Left ventricle myocardium inferior (tissue), 1 donor: Measurements from ENCODE around the gene SIN3B. TPM values are rescaled to one million over a fixed set of nuclear protein-coding genes. Genes with fewer than 3 reads are reported as not detected.

Experiments
- DNase-seq: peaks from one replicate; pipeline ENCODE4 v3.0.0-alpha.2; 2020
- H3K27ac ChIP-seq: fragments of 200-600 bp; replicated peaks from 2 replicates; pipeline ENCODE4 v1.8.0; 2021
- H3K27me3 ChIP-seq: fragments of 200-600 bp; 2 replicates; pipeline ENCODE4 v1.8.0; 2021; ENCODE audit warnings: low read depth
- H3K36me3 ChIP-seq: fragments of 200-600 bp; 2 replicates; pipeline ENCODE4 v1.8.0; 2021
- H3K4me1 ChIP-seq: fragments of 200-600 bp; 2 replicates; pipeline ENCODE4 v1.8.0; 2021
- H3K4me3 ChIP-seq: fragments of 200-600 bp; 2 replicates; pipeline ENCODE4 v1.8.0; 2021; ENCODE audit warnings: mild to moderate bottlenecking, moderate library complexity
- H3K9me3 ChIP-seq: fragments of 200-600 bp; replicated peaks from 2 replicates; pipeline ENCODE4 v1.8.0; 2021
- intact Hi-C: fragments of 100-400 bp; cut with micrococcal nuclease; formaldehyde crosslinking; loops from one replicate; pipeline ENCODE4 v1.11.0; 2022
- total RNA-seq: library from RNA; stranded (reverse); fragmentation: NEBNext Ultra II Directional; extraction: Animal tissue kit (Norgen Biotek cat#: 25700); gene quantifications from one replicate; pipeline ENCODE4 v1.2.1, GENCODE V29; 2021
- TF ChIP-seq, protein P1 (sequence below): fragments of 200-600 bp; IDR thresholded peaks from 2 replicates; pipeline ENCODE4 v1.8.0; 2021; ENCODE audit warnings: antibody characterized with exemption, mild to moderate bottlenecking, borderline replicate concordance
- donor health status: DM: no; HTN: yes; CAD: no; lungs with severe emphysema.

The SIN3B gene
- total RNA-seq, 1 donor from 2014 or later: 24.4 TPM

DNA sequence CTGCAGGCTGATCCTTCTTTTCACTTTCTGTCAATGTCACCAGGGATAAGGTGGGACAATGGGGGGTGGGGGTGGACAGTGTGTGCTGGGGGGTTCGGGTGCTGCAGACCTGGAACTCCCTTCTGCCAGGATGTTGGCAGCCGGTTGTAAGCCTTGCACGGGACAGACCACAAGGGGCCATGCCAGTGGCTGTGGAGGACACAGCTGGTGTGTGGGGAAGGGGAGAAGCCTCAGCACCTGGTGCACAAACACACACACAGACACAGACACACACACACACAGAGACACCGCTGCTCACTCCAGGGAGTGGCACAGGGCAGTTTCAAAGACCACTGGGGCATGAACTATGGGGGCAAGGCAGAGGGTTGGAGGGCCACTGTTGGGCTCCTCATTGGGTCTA is 63.2 kb downstream of the SIN3B start:
- Histone ChIP-seq H3K27me3 (peaks cover 6% of the 10 kb centered on the region), H3K4me1 (peaks cover 57% of the 10 kb centered on the region), H3K36me3 (no peaks in the 10 kb centered on the region), H3K4me3 (no peak overlapping the region), H3K27ac (no peak overlapping the region), H3K9me3 (no peaks in the 10 kb centered on the region)
- intact Hi-C loops: no loop called here
- DNase-seq: no peak
- TF ChIP-seq, protein P1, sequence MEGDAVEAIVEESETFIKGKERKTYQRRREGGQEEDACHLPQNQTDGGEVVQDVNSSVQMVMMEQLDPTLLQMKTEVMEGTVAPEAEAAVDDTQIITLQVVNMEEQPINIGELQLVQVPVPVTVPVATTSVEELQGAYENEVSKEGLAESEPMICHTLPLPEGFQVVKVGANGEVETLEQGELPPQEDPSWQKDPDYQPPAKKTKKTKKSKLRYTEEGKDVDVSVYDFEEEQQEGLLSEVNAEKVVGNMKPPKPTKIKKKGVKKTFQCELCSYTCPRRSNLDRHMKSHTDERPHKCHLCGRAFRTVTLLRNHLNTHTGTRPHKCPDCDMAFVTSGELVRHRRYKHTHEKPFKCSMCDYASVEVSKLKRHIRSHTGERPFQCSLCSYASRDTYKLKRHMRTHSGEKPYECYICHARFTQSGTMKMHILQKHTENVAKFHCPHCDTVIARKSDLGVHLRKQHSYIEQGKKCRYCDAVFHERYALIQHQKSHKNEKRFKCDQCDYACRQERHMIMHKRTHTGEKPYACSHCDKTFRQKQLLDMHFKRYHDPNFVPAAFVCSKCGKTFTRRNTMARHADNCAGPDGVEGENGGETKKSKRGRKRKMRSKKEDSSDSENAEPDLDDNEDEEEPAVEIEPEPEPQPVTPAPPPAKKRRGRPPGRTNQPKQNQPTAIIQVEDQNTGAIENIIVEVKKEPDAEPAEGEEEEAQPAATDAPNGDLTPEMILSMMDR: no peak

DNA sequence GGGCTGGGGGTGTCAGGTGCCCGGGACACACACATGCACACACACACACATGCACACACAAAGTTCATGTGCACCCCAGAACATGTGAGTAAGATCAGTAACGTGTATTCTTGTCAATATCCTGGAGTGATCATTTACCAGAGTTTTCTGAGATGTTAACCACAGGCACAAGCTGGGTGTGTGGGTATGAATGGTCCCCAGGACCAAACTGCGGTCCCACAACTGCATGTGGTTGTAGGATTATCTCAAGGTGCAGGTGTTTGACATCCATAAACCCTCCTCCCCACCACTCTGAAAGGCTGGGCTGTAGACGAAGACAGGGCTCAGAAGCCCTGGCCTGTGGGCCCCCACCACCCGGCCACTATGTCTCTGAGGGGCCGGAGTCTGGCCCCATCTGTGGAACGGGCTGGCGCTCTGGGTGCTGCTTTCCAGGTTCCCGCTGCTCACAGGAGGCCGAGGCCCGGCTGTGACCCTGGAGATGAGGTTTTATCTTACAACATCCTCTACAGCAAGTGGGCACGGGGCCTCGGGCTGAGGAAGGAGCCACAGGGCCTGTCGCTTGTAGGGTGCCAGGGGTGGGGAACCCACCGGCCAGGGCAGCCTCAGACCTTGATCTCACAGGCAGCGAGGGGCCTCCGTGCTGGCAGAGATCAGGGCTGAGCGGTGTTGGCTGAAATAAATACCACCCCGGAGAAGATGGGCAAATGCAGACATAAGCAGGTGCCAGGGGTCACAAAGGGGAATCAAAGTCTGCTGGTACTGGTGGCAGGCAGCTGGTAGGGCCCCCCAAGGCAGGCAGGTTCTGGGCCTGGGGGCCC is 63.9 kb downstream of the SIN3B start:
- H3K9me3 ChIP-seq: no peaks in the 10 kb centered on the region
- H3K27ac ChIP-seq: peak overlapping the region; percentile 42
- H3K27me3 ChIP-seq: peaks cover 6% of the 10 kb centered on the region
- TF ChIP-seq, protein P1: no peak
- H3K4me1 ChIP-seq: peaks cover 56% of the 10 kb centered on the region
- intact Hi-C loops: no loop called here
- H3K36me3 ChIP-seq: no peaks in the 10 kb centered on the region
- no peak overlapping the region for H3K4me3 ChIP-seq
- DNase-seq: no peak

DNA sequence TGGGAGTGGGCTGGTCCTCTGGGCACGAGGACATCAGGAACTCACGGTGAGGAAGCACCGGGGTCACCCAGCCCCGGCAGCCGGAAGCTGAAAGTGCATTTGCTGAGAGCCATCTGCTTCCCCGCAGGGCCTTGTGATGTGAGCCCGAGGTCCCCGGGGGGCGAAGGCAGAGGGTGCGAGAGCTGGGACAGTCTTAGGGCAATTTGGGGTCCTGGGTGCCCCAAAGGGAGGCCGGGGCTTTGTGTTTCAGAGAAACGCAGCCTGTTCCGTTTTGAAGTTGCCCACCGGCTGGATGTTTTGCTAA is 64.4 kb downstream of the SIN3B start:
- H3K36me3 ChIP-seq: no peaks in the 10 kb centered on the region
- no peak for DNase-seq
- no peak overlapping the region for H3K4me3 ChIP-seq
- intact Hi-C loops: no loop called here
- H3K27me3 ChIP-seq: peaks cover 6% of the 10 kb centered on the region
- peaks cover 50% of the 10 kb centered on the region for H3K4me1 ChIP-seq
- H3K9me3 ChIP-seq: no peaks in the 10 kb centered on the region
- H3K27ac ChIP-seq: peak overlapping the region; percentile 42
- TF ChIP-seq, protein P1: no peak

DNA sequence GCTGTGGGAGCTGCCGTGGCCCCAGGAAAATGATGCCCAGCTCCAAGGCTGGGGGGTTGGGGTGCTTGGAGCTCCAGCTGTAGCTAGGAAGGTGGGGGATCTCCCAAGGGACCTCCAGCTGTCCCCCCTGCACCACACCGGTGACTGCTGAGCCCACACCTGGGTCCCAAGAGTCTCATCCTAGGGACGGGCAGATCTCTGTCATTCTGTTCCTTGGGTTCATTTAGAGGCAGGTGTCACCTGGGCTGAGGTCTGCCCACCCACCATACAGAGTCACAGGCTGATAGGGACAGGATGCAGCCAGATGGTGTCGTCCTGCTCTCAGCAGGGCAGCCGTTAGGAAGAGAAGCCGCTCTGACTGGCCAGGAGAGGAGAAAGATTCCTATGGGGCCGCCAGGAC is 64.9 kb downstream of the SIN3B start:
- TF ChIP-seq, protein P1: no peak
- no peak for DNase-seq
- no peaks in the 10 kb centered on the region for H3K36me3 ChIP-seq
- no peaks in the 10 kb centered on the region for H3K9me3 ChIP-seq
- peaks cover 6% of the 10 kb centered on the region for H3K27me3 ChIP-seq
- intact Hi-C loops: no loop called here
- no peak overlapping the region for H3K4me3 ChIP-seq
- peaks cover 46% of the 10 kb centered on the region for H3K4me1 ChIP-seq
- H3K27ac ChIP-seq: peak overlapping the region; percentile 42

DNA sequence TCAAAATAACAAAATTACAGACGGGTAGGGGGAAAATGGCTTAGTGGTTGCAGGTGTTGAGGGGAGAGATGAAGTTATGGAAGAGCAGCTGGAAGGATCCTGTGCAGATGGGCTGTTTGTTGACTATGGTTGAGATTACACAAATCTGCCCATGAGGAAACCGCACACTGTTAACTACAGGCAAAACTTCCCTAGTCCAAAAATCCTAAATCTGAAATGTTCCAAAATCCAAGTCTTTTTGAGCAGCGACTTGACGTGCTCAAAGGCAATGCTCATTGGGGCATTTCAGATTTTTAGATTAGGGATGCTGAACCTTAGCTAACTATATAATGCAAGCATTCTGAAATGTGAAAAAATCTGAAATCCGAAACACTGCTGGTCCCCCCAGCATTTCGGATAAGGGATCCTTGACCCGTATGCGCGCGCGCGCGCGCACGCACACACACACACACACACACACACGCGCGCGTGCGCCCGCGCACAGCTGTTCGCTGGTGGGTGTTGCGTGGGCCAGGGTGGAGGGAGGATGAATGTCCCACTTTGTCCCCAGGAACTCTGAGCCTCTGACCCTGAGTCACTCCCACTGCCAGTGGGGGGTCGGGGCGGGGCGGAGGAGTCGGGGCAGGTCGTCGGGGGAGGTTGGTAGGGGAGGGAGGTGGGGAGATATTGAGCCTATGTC is 66.4 kb downstream of the SIN3B start:
- DNase-seq: no peak
- Histone ChIP-seq H3K4me3 (peak overlapping the region; percentile 71), H3K9me3 (no peaks in the 10 kb centered on the region), H3K36me3 (no peaks in the 10 kb centered on the region), H3K27ac (peak overlapping the region; percentile 87), H3K27me3 (peaks cover 6% of the 10 kb centered on the region), H3K4me1 (peaks cover 37% of the 10 kb centered on the region)
- intact Hi-C loops: no loop called here
- TF ChIP-seq, protein P1: no peak
